NCI-H1417 treated with DMSO at 0.1 percent for 48 hours (cell line): ENCODE measurements around the gene FREM1.

ENCODE experiments used
- DNase-seq: peaks from one replicate; lab custom pipeline; 2025; lab: John Stamatoyannopoulos, UW

The FREM1 gene

GRCh38 chr9:14909181-14909580 lies 1.0 kb downstream of the FREM1 start:
- DNase-seq: no peak

GRCh38 chr9:14908295-14909180 lies 1.7 kb downstream of the FREM1 start:
- no peak for DNase-seq

DNA sequence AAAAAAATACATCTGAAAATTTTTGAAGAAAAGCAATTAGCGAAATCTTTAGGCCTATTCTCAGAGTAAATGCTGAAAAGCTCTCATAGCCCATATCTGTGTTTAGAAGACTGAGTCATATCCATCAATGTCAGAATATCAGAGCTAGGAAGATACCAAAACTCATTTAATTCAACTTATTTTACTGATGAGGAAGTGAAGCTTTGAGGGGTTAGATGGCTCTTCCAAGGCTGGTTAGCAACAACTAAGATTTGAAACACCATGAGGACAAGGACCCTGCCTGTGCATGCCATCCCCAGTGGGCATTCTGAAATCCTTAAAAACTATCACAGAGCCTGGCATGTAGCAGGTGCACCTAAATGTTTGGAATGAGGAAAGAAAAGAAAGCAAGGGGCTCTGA lies 2.5 kb downstream of the FREM1 start:
- no peak for DNase-seq

- no peak for DNase-seq
Measured at GRCh38 chr9:14907360-14907685, 2.9 kb downstream of the FREM1 start.

DNA sequence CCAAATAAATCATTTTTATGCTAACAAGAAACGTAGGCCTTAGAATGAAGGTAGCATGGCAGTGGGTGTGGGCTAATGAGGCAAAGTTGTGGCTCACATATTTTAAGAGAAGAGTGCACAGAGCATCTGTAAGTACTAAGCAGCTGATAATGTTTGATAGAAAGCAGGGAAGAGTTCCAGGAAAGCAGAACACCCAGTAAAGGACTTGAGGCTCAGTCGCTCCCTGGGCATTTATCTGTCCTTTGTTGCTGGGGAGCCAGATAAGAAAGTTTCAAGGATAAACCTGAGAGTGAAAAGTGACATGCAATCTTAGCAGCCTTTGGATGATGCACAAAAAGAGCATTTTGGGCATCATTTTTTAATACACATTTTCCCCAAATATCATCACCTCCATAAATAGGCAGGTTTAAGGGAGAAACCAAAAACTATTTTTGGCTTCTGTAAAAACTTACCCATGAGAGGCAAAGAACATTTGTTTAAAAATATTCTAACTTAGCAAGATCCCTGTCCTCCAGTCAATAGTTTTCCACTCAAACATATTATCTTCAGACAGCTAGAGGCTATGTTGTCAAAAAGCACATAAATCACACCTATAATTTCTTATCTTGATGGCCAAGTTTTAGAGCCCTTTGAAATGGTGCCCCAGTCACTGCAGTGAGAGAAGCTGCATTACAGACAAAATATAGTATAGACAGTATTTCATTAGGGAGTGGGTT lies 3.4 kb downstream of the FREM1 start:
- no peak for DNase-seq

DNA sequence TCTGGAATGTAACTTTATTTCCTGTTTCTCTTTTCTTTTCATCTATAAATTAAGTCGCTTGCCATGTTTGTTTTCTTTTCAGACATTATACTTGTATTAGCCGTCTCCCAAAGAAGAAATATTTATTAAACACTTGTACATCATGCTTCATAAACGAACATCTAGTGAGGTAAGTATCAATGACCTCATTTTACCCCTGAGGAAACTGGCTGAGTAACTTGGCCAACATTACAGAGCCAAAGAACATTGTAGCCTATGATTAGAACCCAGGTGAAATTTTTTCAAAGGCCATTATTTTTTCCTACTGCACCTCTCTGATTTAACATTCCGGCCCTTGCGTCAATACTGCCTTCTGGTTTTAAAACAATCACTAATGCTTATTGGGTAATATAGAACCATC lies 4.2 kb downstream of the FREM1 start:
- no peak for DNase-seq

DNA sequence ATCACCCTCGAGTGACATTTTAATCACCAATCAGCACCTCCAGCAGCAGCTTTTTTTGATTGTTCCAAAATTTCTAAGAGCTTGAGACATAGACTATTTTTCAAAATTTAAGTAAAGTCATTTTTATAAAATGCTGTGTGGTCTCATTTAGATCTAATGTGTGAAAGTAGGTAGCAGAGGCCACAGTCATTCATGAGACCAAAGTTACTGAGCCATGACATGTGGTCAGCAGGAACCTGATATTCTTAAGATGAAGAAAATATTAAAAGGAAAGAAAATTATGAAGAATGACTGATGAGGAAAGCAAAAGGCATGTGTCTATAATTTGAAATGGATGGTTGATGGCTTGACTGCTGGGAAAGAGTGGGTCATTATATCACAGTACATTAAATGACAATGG lies 7.2 kb downstream of the FREM1 start:
- peak; percentile 28 for DNase-seq

- no peak for DNase-seq
Measured at GRCh38 chr9:14902561-14902960, 7.7 kb downstream of the FREM1 start.

GRCh38 chr9:14899815-14900193 lies 10.4 kb downstream of the FREM1 start:
- DNase-seq: no peak

GRCh38 chr9:14899042-14899814 lies 11.0 kb downstream of the FREM1 start:
- DNase-seq: no peak

- DNase-seq: no peak
Measured at GRCh38 chr9:14895806-14896205, 14.4 kb downstream of the FREM1 start.

DNA sequence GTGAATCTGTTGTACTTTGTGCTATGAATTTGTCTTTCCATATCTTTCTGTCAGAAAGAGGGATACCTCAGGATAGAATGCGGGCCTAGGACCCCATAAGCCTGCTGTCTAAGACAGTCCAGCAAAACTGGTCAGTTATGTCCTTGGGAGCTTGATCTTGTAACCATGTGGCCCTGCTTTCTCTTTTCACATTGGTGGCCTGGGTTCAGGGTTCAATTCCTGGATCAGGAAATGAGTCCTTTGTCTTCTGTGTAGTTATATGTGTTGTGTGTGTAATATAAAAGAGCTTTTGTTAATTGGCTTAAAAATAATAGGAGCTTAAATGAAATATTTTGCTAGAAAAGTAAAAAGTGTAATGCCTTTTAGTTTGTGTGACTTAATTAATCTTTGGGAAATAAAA lies 16.9 kb downstream of the FREM1 start:
- no peak for DNase-seq

GRCh38 chr9:14891332-14891731 lies 18.9 kb downstream of the FREM1 start:
- DNase-seq: no peak

GRCh38 chr9:14889451-14889850 lies 20.8 kb downstream of the FREM1 start:
- no peak for DNase-seq

- no peak for DNase-seq
Measured at GRCh38 chr9:14888875-14889274, 21.4 kb downstream of the FREM1 start.

DNA sequence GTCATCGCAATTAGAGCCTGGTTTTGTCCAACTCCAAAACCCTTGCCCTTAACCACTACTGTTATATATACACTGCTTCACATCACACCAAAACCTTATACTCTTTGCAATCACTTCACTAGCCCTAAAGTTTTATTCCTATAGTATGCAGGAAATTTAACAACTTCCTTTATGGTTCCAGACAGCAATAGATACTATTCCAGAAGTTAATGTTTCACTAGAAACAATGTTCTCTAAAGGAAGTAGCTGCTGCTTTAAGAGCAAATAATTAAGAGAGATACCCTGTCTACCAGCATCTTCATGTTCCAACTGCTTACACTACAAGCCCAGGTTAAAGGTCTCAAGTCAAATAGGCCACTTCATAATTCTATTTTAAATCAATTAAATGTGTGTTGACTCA lies 22.0 kb downstream of the FREM1 start:
- DNase-seq: no peak

DNA sequence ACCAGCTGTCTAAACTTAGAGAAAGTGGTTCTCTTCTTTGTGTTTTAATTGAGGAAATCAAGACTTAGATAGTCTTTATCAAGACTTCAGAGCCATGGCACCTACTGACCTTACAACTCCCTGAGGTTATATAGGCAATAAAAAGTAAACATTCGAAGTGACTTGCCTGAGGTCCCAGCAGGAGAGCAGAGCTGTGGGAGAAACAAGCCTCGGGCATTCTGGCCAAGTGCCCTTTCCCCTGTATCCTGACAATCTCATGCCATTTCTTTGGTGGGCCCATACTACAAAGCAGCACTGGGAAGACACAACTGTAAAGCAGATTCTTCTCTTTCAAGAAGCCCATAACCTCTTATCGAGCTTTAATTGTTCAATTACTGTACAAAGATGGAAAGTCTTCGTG lies 23.1 kb downstream of the FREM1 start:
- no peak for DNase-seq

DNA sequence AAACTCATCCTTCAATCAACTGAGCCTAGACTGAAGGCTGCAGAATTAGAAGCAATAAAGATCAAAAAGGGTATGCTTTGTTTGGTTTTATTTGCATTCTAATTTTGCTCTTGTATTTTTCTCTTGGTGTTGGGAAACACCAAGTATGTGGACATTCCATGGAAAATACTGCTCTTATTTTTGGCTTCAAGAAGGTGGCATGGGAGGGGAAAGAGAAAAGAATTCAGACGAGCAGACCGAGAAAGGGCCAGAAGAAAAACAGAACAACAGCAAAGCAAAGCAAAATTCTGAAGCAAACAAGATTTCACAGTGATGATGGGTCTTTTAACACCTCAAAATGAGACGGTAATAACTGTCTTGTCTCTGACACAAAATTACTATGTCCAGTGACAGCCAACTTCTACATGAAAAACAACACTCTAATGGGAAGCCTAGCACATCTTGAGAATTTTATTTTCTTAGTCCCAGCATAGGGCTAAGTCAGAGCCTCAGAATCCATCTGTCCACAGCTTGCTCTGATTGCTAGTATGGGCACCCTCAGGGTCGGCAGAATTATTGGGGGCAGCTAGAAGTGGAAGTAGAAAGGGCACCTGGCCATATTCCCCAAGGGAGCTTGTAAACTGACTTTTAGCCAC lies 26.8 kb downstream of the FREM1 start:
- no peak for DNase-seq

GRCh38 chr9:14882090-14882489 lies 28.1 kb downstream of the FREM1 start:
- DNase-seq: no peak

- no peak for DNase-seq
Measured at GRCh38 chr9:14881006-14881405, 29.2 kb downstream of the FREM1 start.

- no peak for DNase-seq
Measured at GRCh38 chr9:14870090-14870489, 40.1 kb downstream of the FREM1 start.

DNA sequence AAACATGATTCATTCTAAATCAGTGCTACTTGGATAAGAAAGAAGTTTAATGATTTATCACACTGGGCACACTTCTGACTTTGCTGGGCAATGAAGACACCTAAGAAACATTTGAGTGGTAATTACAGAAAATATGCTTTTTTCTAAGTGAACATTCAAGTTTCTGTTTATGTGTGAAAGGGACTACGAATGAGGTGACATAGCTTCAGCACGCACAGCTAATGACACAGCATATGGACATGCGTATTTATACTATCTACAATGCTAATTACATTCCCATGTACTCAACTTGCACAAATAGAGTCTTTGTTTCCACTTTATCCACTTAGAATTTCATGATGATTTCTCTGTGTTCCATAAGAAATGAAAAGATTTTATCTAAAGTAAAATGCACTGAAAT lies 40.6 kb downstream of the FREM1 start:
- no peak for DNase-seq
